Limb (tissue), 2 donors: ENCODE data around the gene PSME3.

Experiments used
- DNase-seq, 2 donors: peaks; one replicate each; pipeline ENCODE4 v3.0.0-alpha.2; 2016; ENCODE audit errors: extremely low spot score in 2 of 2

The PSME3 gene

GRCh38 chr17:42817866-42818265 is 15.3 kb upstream of the PSME3 start:
- no peak for DNase-seq

- no peak for DNase-seq
Observed at GRCh38 chr17:42818379-42818778, 14.8 kb upstream of the PSME3 start.

- peak in 1 of 2 donors; percentile 45 for DNase-seq
Observed at GRCh38 chr17:42819939-42820535, 13.2 kb upstream of the PSME3 start.

GRCh38 chr17:42821176-42821575 is 12.0 kb upstream of the PSME3 start:
- no peak for DNase-seq

GRCh38 chr17:42827472-42827871 is 5.7 kb upstream of the PSME3 start:
- DNase-seq = no peak

- DNase-seq = no peak
Observed at GRCh38 chr17:42830971-42831370, 2.2 kb upstream of the PSME3 start.

GRCh38 chr17:42832213-42832933 is 824 bp upstream of the PSME3 start:
- no peak for DNase-seq

GRCh38 chr17:42833767-42834422 is 698 bp downstream of the PSME3 start:
- DNase-seq = no peak

- no peak for DNase-seq
Observed at GRCh38 chr17:42835732-42836131, 2.5 kb downstream of the PSME3 start.

- no peak for DNase-seq
Observed at GRCh38 chr17:42841975-42842685, 8.9 kb downstream of the PSME3 start.

- DNase-seq = peak; percentile 51 to 75
Observed at GRCh38 chr17:42843358-42843934, 10.2 kb downstream of the PSME3 start.

- no peak for DNase-seq
Observed at GRCh38 chr17:42844271-42844670, 11.1 kb downstream of the PSME3 start, which contains the start of gene AOC2. Gene AOC2, plus strand, starts transcription at chr17:42844580. Its CDS starts 47 bp downstream, at chr17:42844627.

- no peak for DNase-seq
Observed at GRCh38 chr17:42844761-42845555, 11.8 kb downstream of the PSME3 start.

GRCh38 chr17:42845556-42845917 is 12.3 kb downstream of the PSME3 start:
- DNase-seq = no peak

- DNase-seq = no peak
Observed at GRCh38 chr17:42845918-42846593, 12.9 kb downstream of the PSME3 start.

- no peak for DNase-seq
Observed at GRCh38 chr17:42846594-42847280, 13.5 kb downstream of the PSME3 start.

- no peak for DNase-seq
Observed at GRCh38 chr17:42848093-42848492, 14.9 kb downstream of the PSME3 start.

- no peak for DNase-seq
Observed at GRCh38 chr17:42849031-42849430, 15.8 kb downstream of the PSME3 start.

- DNase-seq = no peak
Observed at GRCh38 chr17:42849451-42850181, 16.4 kb downstream of the PSME3 start.
